IPS-15b (cell line): ENCODE results near the gene NUDT1.

Experiments used
- H3K27me3 ChIP-seq: one replicate; pipeline ENCODE4 v1.6.1; 2013; ENCODE audit warnings: low read length; ENCODE audit not compliant: control insufficient read depth, insufficient read depth
- H3K36me3 ChIP-seq: one replicate; pipeline ENCODE4 v1.6.1; 2013; ENCODE audit warnings: low read length; ENCODE audit not compliant: control insufficient read depth, insufficient read depth
- H3K4me1 ChIP-seq: one replicate; pipeline ENCODE4 v1.6.1; 2013; ENCODE audit warnings: mild to moderate bottlenecking, low read length; ENCODE audit not compliant: control insufficient read depth, insufficient read depth
- H3K4me3 ChIP-seq: one replicate; pipeline ENCODE4 v1.5.1; 2013; ENCODE audit warnings: low read depth, low read length
- H3K9ac ChIP-seq: one replicate; pipeline ENCODE4 v1.6.1; 2013; ENCODE audit warnings: low read depth, mild to moderate bottlenecking, low read length
- H3K9me3 ChIP-seq: one replicate; pipeline ENCODE4 v1.6.1; 2013; ENCODE audit warnings: mild to moderate bottlenecking, low read length; ENCODE audit not compliant: control insufficient read depth, insufficient read depth

NUDT1 gene

GRCh38 chr7:2299131-2299829 lies 57.3 kb downstream of the NUDT1 start:
- Histone ChIP-seq H3K4me3 (no peak overlapping the region), H3K27me3 (no peaks in the 10 kb centered on the region), H3K9me3 (no peaks in the 10 kb centered on the region), H3K4me1 (peaks cover 10% of the 10 kb centered on the region), H3K9ac (no peak overlapping the region), H3K36me3 (no peaks in the 10 kb centered on the region)

DNA sequence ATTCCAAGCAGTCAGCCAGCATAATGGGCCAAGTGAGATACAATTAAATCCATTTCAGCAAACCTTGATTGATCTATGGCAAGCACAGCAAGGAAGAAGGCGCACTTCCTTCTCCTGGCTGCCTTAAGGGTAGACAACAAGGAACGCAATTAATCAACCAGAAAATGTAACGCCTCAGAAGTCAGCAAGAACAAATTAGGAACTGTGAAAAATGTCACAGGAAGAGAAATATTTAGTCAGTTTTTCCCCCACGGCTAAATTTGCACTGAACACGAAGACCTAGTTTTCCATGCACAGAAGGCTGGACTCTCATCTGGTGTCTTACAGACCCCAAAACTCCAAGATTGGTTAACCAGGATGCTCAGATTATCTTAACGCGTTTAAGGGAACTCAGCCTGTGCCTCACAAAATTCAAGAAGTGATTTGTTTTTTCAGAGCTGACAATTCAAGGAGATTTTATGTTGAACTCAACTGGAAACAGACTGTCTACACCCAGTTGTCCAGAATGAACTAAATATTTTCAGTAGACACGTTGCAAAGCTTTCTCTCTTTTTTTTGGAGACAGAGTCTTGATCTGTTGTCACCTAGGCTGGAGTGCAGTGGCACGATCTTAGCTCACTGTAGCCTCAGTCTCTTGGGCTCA lies 58.0 kb downstream of the NUDT1 start:
- Histone ChIP-seq H3K9ac (peak overlapping the region; percentile 1), H3K36me3 (no peaks in the 10 kb centered on the region), H3K27me3 (no peaks in the 10 kb centered on the region), H3K4me3 (no peak overlapping the region), H3K9me3 (no peaks in the 10 kb centered on the region), H3K4me1 (peaks cover 10% of the 10 kb centered on the region)
